Gastrocnemius medialis (tissue), 4 donors: ENCODE results near the gene SULF2. TPM values are rescaled to one million over a fixed set of nuclear protein-coding genes. Genes with fewer than 3 reads are reported as not detected.

Experiments used
- ATAC-seq, 2 donors: fragments of 150-250 bp; one replicate each; pipeline ENCODE4 v1.9.1; 2016
- DNase-seq, 2 donors: peaks; one replicate each; pipeline ENCODE4 v3.0.0-alpha.2; 2019
- H3K27ac ChIP-seq, 4 donors: fragments of 200-600 bp; sonication (generic); 1 replicate in 1 of 4; 2 replicates in 3 of 4; pipeline ENCODE4 v1.5.1; 2016 to 2018; ENCODE audit warnings: mild to moderate bottlenecking in 2 of 4, moderate library complexity in 1 of 4
- H3K27me3 ChIP-seq, 3 donors: fragments of 200-600 bp; sonication (generic) in 2 of 3; 1 replicate in 1 of 3; 2 replicates in 2 of 3; pipeline versions ENCODE4 v1.5.1 to v1.6.0; 2016 to 2019; ENCODE audit warnings: mild to moderate bottlenecking in 1 of 3, moderate library complexity in 1 of 3
- H3K36me3 ChIP-seq, 2 donors: fragments of 200-600 bp; sonication (generic) in 1 of 2; one replicate each; pipeline ENCODE4 v1.5.1; 2017 to 2018
- H3K4me1 ChIP-seq, 2 donors: fragments of 200-600 bp; sonication (generic) in 1 of 2; one replicate each; pipeline ENCODE4 v1.5.1; 2016 to 2017; ENCODE audit warnings: mild to moderate bottlenecking in 2 of 2
- H3K4me3 ChIP-seq, 4 donors: fragments of 200-600 bp; sonication (generic) in 3 of 4; 1 replicate in 1 of 4; 2 replicates in 3 of 4; pipeline ENCODE4 v1.5.1; 2016 to 2019; ENCODE audit warnings: mild to moderate bottlenecking in 2 of 4
- H3K9me3 ChIP-seq, 3 donors: fragments of 200-600 bp; sonication (generic) in 2 of 3; 1 replicate in 1 of 3; 2 replicates in 2 of 3; pipeline ENCODE4 v1.5.1; 2016 to 2019
- POLR2A ChIP-seq, 2 donors: fragments of 450-650 bp; IDR thresholded peaks; one replicate each; pipeline ENCODE4 v1.6.1; 2017; ENCODE audit warnings: antibody characterized with exemption in 2 of 2, mild to moderate bottlenecking in 2 of 2, moderate library complexity in 2 of 2
- in situ Hi-C, 4 donors: fragments of 200-750 bp; cut with MboI; loops; one replicate each; pipeline versions ENCODE4 v1.15.0 to v1.8.0; 2017; ENCODE audit warnings: low sequenced_read_pairs in 4 of 4
- intact Hi-C: fragments of 100-400 bp; cut with DNase I; formaldehyde crosslinking; loops from one replicate; pipeline ENCODE4 v1.15.1; 2023; ENCODE audit warnings: low total_unique reads
- total RNA-seq, 4 donors: library from RNA; depleted of rRNA; stranded (reverse); fragments of >200 nt; gene quantifications; one replicate each; pipeline versions ENCODE4 v1.1.0 to v1.2.3, GENCODE V29; 2016
- TF ChIP-seq, protein P1 (sequence below), 5 experiments: fragments of 450-650 bp in 3 of 5; fragments of 200-600 bp in 2 of 5; sonication (generic) in 2 of 5; IDR thresholded peaks in 4 of 5; conservative IDR thresholded peaks in 1 of 5; 1 replicate in 4 of 5; 2 replicates in 1 of 5; pipeline ENCODE4 v1.5.1; 2016 to 2019; ENCODE audit warnings: antibody characterized with exemption in 5 of 5, mild to moderate bottlenecking in 3 of 5, moderate library complexity in 3 of 5

The SULF2 gene
- total RNA-seq, 4 donors from 2014 or later, result 9.8 to 18.8 (median 16.8) TPM

- H3K4me3 ChIP-seq, result no peak overlapping the region
- peaks cover 13 to 17% of the 10 kb centered on the region in 2 donors for H3K4me1 ChIP-seq
- ATAC-seq, result no peak
- in situ Hi-C loops (loop anchor here (5.0 to 25.0 kb wide), 8 partner anchors 110 to 427 kb away; partner anchors contain the start of gene NCOA3 (in 2 of the 4)), intact Hi-C loops (loop anchor here (5.0 kb wide), 2 partner anchors 120 to 350 kb away; partner anchors contain the start of gene NCOA3)
- H3K27me3 ChIP-seq, result no peaks in the 10 kb centered on the region
- no peak for DNase-seq
- no peak overlapping the region for H3K27ac ChIP-seq
- no peak for TF ChIP-seq POLR2A (IDR thresholded peaks at IDR 0.05)
- TF ChIP-seq, protein P1, sequence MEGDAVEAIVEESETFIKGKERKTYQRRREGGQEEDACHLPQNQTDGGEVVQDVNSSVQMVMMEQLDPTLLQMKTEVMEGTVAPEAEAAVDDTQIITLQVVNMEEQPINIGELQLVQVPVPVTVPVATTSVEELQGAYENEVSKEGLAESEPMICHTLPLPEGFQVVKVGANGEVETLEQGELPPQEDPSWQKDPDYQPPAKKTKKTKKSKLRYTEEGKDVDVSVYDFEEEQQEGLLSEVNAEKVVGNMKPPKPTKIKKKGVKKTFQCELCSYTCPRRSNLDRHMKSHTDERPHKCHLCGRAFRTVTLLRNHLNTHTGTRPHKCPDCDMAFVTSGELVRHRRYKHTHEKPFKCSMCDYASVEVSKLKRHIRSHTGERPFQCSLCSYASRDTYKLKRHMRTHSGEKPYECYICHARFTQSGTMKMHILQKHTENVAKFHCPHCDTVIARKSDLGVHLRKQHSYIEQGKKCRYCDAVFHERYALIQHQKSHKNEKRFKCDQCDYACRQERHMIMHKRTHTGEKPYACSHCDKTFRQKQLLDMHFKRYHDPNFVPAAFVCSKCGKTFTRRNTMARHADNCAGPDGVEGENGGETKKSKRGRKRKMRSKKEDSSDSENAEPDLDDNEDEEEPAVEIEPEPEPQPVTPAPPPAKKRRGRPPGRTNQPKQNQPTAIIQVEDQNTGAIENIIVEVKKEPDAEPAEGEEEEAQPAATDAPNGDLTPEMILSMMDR (IDR thresholded peaks at IDR 0.05 in 4 of 5, conservative IDR thresholded peaks at IDR 0.05 in 1 of 5), result no peak
- H3K9me3 ChIP-seq, result no peaks in the 10 kb centered on the region
- H3K36me3 ChIP-seq, result peaks cover 0 to 48% of the 10 kb centered on the region in 2 donors
Measured at GRCh38 chr20:47622118-47622665, 163.1 kb downstream of the SULF2 start.

DNA sequence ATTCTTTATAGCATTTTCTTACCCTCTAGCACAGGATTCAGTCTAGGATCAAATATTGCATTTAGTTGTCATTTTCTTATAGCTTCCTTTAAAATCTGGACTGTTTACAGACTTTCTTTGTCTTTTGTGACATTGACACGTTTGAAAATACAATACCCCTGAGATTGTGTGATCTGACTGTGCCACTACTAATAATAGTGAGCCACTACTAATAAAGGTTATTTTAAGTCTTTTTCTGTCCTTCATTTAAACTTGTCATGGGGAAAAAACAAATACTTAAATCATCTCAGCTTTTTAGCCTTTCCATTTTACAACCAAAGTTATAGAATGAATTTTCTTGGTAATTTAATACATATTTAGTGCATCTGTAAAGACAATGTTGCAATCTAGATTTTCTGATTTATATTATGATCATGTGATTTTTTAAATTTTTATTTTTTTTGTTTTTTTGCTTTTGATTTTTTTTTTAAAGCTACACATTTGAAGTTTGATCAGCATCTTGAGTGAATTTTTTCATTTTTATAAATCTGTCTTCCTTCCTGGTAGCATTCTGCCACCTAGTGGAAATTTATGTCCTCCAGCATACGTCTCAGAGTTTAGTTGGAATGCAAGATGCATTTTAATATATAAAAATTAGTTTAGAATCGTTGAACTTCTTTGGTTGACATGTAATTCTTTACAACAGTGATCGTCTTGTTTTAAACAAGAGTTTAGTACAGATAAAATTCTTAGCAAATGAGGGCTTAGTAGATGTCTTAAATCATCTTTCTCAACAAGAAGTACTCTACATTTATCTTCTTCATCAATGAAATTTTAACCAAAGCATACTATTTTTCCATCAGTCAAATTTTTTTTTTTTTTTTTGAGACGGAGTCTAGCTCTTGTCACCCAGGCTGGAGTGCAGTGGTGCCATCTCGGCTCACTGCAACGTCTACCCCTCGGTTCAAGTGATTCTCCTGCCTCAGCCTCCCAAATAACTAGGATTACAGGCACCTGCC lies 164.2 kb downstream of the SULF2 start:
- in situ Hi-C loops, result loop anchor here (5.0 to 25.0 kb wide), 8 partner anchors 109 to 426 kb away; partner anchors contain the start of gene NCOA3 (in 2 of the 4)

DNA sequence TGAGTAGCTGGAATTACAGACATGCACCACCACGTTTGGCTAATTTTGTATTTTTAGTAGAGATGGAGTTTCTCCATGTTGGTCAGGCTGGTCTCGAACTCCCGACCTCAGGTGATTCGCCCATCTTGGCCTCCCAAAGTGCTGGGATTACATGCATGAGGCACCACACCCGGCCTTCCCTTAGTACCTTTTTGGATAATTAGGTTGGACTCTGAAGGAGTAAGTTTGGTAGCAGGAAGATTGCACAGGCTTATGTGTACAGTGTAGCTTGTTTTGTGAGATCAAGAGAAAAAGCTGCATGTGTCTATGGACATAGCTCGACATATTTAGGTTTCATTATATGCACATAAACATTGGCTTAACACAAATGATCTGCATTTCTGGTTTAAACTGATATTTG lies 166.8 kb downstream of the SULF2 start:
- no peak overlapping the region for H3K4me3 ChIP-seq
- H3K27ac ChIP-seq, result peak overlapping the region in 1 of 4 donors; percentile 7
- intact Hi-C loops, result no loop called here
- H3K9me3 ChIP-seq, result no peaks in the 10 kb centered on the region
- H3K27me3 ChIP-seq, result no peaks in the 10 kb centered on the region
- no peak for DNase-seq
- TF ChIP-seq POLR2A (IDR thresholded peaks at IDR 0.05), result no peak
- TF ChIP-seq, protein P1 (IDR thresholded peaks at IDR 0.05 in 4 of 5, conservative IDR thresholded peaks at IDR 0.05 in 1 of 5), result no peak
- in situ Hi-C loops, result loop anchor here in 3 of 4 donors (10.0 to 25.0 kb wide), 5 partner anchors 106 to 356 kb away; partner anchors contain the start of gene NCOA3 (in 1 of the 3)
- peaks cover 13 to 28% of the 10 kb centered on the region in 2 donors for H3K4me1 ChIP-seq
- peaks cover 0 to 15% of the 10 kb centered on the region in 2 donors for H3K36me3 ChIP-seq
- no peak for ATAC-seq

More for the DNA sequence above, 164.2 kb downstream of the SULF2 start:
- intact Hi-C loops, result loop anchor here (2.0 to 5.0 kb wide), 4 partner anchors 119 to 416 kb away; partner anchors contain the start of gene NCOA3
- Histone ChIP-seq H3K36me3 (peaks cover 0 to 37% of the 10 kb centered on the region in 2 donors), H3K4me3 (no peak overlapping the region), H3K4me1 (peaks cover 13 to 25% of the 10 kb centered on the region in 2 donors), H3K27ac (peak overlapping the region; percentile 19 to 40 (median 30)), H3K9me3 (no peaks in the 10 kb centered on the region), H3K27me3 (no peaks in the 10 kb centered on the region)
- DNase-seq (no peak), ATAC-seq (peak in 1 of 2 donors; percentile 53)
- TF ChIP-seq POLR2A (IDR thresholded peaks at IDR 0.05), result no peak
- TF ChIP-seq, protein P1 (IDR thresholded peaks at IDR 0.05 in 4 of 5, conservative IDR thresholded peaks at IDR 0.05 in 1 of 5), result peak; percentile 61 to 92 (median 84)

DNA sequence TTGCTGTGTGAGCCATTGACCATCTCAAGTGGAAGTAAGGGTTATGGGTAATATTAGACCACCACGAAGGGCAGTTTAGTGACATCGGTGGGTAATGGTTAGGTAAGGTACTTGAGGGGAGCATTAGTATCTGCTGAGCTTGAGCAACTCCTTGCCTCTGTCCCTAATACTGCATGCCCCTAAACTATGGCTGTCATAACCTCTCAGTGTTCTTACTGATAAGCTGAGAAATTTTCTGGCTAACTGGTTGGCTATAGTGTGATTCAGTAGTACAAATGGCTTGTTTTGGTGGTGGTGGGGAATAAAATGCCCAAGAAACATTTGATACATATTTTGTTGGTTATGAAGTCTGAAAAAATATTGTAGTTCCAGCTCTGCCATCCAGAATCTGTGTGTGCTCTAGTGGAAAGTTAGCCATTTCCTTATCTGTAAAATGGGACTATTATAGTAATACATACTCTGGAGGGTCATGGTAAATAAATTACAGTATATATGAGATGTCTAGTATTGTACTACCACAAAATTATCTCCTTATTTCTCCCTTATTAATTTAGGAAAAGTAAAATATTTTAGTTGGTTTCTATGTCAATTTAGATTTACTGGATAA lies 170.5 kb downstream of the SULF2 start:
- Histone ChIP-seq H3K36me3 (no peaks in the 10 kb centered on the region), H3K9me3 (no peaks in the 10 kb centered on the region), H3K27ac (peak overlapping the region in 1 of 4 donors; percentile 2), H3K4me3 (no peak overlapping the region), H3K4me1 (peaks cover 17 to 43% of the 10 kb centered on the region in 2 donors), H3K27me3 (no peaks in the 10 kb centered on the region)
- intact Hi-C loops, result no loop called here
- in situ Hi-C loops, result loop anchor here in 3 of 4 donors (10.0 to 25.0 kb wide), 5 partner anchors 103 to 353 kb away; partner anchors contain the start of gene NCOA3 (in 1 of the 3)
- TF ChIP-seq, protein P1 (IDR thresholded peaks at IDR 0.05 in 4 of 5, conservative IDR thresholded peaks at IDR 0.05 in 1 of 5), result no peak
- no peak for TF ChIP-seq POLR2A (IDR thresholded peaks at IDR 0.05)
- DNase-seq, result no peak
- ATAC-seq, result no peak
